K562 (cell line): ENCODE data around the gene CLCF1. TPM values are rescaled to one million over a fixed set of nuclear protein-coding genes. Genes with fewer than 3 reads are reported as not detected.
A peak's percentile ranks its signal among the peaks of the same experiment; 100 is the strongest.

ENCODE experiments used
- ATAC-seq: fragments of 200-7000 bp; cut with Tn5 transposase; 3 replicates; pipeline ENCODE4 v1.9.1; 2020; ENCODE audit warnings: moderate library complexity
- BruUV-seq: library from RNA; stranded (reverse); fragments of 400-500 nt; replicated peaks from 2 replicates; lab custom pipeline; 2021; lab: Mats Ljungman, UMichigan
- CTCF ChIA-PET: fragments of 300-600 bp; formaldehyde crosslinking; extraction: SDS; loops from one replicate; lab custom pipeline; 2021; ENCODE audit warnings: low intra/inter-chr PET ratio; lab: Yijun Ruan, JAX
- POLR2A ChIA-PET: fragments of 300-600, 350-650 bp; sonication (Branson Sonifier 250); formaldehyde crosslinking; extraction: SDS; loops from one replicate; lab custom pipeline; 2021; ENCODE audit warnings: antibody characterized with exemption, inconsistent platforms; lab: Yijun Ruan, JAX
- DNase-seq, 4 experiments: peaks; one replicate each; pipeline versions ENCODE4 v3.0.0 to v3.0.0-alpha.2; 2011 to 2018; ENCODE audit warnings: low spot score in 3 of 4, mixed read lengths in 3 of 4; ENCODE audit errors: extremely low read depth in 1 of 4
- FAIRE-seq: peaks from 2 replicates; lab custom pipeline; 2011; peaks lifted over from hg19 to GRCh38; lab: Jason Lieb, UNC
- H2AFZ ChIP-seq: 2 replicates; pipeline ENCODE4 v1.6.0; 2011; ENCODE audit warnings: low read depth, low read length, control low read depth, inconsistent platforms
- H3K27ac ChIP-seq: fragments of 200-600 bp; 3 replicates; pipeline ENCODE4 v1.8.0; 2011; ENCODE audit warnings: low read depth, mild to moderate bottlenecking, control low read depth, inconsistent platforms, low read length, moderate library complexity, mixed read lengths; ENCODE audit errors: extremely low read depth
- H3K27me3 ChIP-seq, 2 experiments: fragments of 300-600 bp in 1 of 2; 2 replicates in 1 of 2; 3 replicates in 1 of 2; pipeline versions ENCODE4 v1.6.0 to v1.8.0; 2011; ENCODE audit warnings: inconsistent platforms in 2 of 2, low read length in 2 of 2, mild to moderate bottlenecking in 1 of 2, mixed read lengths in 1 of 2, moderate library complexity in 1 of 2; ENCODE audit not compliant: control insufficient read depth in 2 of 2, insufficient read depth in 2 of 2
- H3K36me3 ChIP-seq: fragments of 300-600 bp; 3 replicates; pipeline ENCODE4 v1.8.0; 2011; ENCODE audit warnings: mild to moderate bottlenecking, low read length, inconsistent platforms; ENCODE audit not compliant: control insufficient read depth, insufficient read depth
- H3K4me1 ChIP-seq, 2 experiments: fragments of 200-600 bp in 1 of 2; replicated peaks in 1 of 2; 2 replicates in 1 of 2; 3 replicates in 1 of 2; pipeline versions ENCODE4 v1.5.1 to v1.8.0; 2011; ENCODE audit warnings: inconsistent platforms in 2 of 2, low read length in 2 of 2, mild to moderate bottlenecking in 1 of 2, mixed read lengths in 1 of 2, moderate library complexity in 1 of 2; ENCODE audit not compliant: control insufficient read depth in 2 of 2, insufficient read depth in 2 of 2
- H3K4me2 ChIP-seq: 2 replicates; pipeline ENCODE4 v1.6.1; 2011; ENCODE audit warnings: low read length, control low read depth, inconsistent platforms, mixed read lengths; ENCODE audit not compliant: insufficient read depth
- H3K4me3 ChIP-seq: fragments of 200-600 bp; sonication (generic), shearing (Covaris generic); 2 replicates; pipeline ENCODE4 v1.5.1; 2016; ENCODE audit warnings: control low read depth, inconsistent platforms
- H3K79me2 ChIP-seq: fragments of 200-600 bp; 3 replicates; pipeline ENCODE4 v1.8.0; 2011; ENCODE audit warnings: low read length, inconsistent platforms; ENCODE audit not compliant: control insufficient read depth, insufficient read depth
- H3K9ac ChIP-seq, 2 experiments: 2 replicates each; pipeline versions ENCODE4 v1.6.0 to v1.6.1; 2011; ENCODE audit warnings: low read depth in 2 of 2, low read length in 2 of 2, control low read depth in 1 of 2, inconsistent platforms in 1 of 2, mild to moderate bottlenecking in 1 of 2, mixed read lengths in 1 of 2; ENCODE audit not compliant: insufficient read depth in 1 of 2
- H3K9me1 ChIP-seq: one replicate; pipeline ENCODE4 v1.6.0; 2011; ENCODE audit warnings: inconsistent platforms, mild to moderate bottlenecking, low read length, moderate library complexity; ENCODE audit not compliant: control insufficient read depth, insufficient read depth
- H3K9me3 ChIP-seq: replicated peaks from 2 replicates; pipeline ENCODE4 v1.5.1; 2011; ENCODE audit warnings: low read depth, low read length, inconsistent platforms; ENCODE audit not compliant: control insufficient read depth, insufficient read depth
- H4K20me1 ChIP-seq: replicated peaks from 2 replicates; pipeline ENCODE4 v1.6.1; 2011; ENCODE audit warnings: low read length, inconsistent platforms, mixed read lengths; ENCODE audit not compliant: control insufficient read depth, insufficient read depth
- DACH1 ChIP-seq: fragments of 450-650 bp; IDR thresholded peaks from 2 replicates; pipeline ENCODE4 v1.6.1; 2018; ENCODE audit not compliant: partially characterized antibody
- POLR2G ChIP-seq: fragments of 200-400 bp; formaldehyde crosslinking; IDR thresholded peaks from 2 replicates; pipeline ENCODE4 v1.6.1; 2017; ENCODE audit warnings: low read depth, mild to moderate bottlenecking, antibody characterized with exemption, low read length, moderate library complexity
- RBFOX2 ChIP-seq: fragments of 200-400 bp; formaldehyde crosslinking; IDR thresholded peaks from 2 replicates; pipeline ENCODE4 v1.6.1; 2017; ENCODE audit warnings: low read depth, mild to moderate bottlenecking, low read length, moderate library complexity
- SLC30A9 ChIP-seq: fragments of 250-450 bp; sonication (Bioruptor Pico); IDR thresholded peaks from 2 replicates; pipeline ENCODE4 v1.8.0; 2022; ENCODE audit warnings: mild to moderate bottlenecking, moderate library complexity
- ZBTB12 ChIP-seq: fragments of 250-450 bp; sonication (Bioruptor Pico); IDR thresholded peaks from 2 replicates; pipeline ENCODE4 v1.4.0; 2020
- WGBS: fragments of 100-300 bp; shearing (Covaris generic); methylation state at CpG from one replicate; pipeline ENCODE4 v1.1.6; 2016; ENCODE audit warnings: low coverage, mixed read lengths; ENCODE audit not compliant: insufficient coverage; ENCODE audit errors: missing lambda C conversion rate; 5-methylcytosine and 5-hydroxymethylcytosine counted together
- in situ Hi-C: fragments of 300-500 bp; cut with MboI; formaldehyde crosslinking; loops from 4 replicates; pipeline ENCODE4 v1.15.0; 2018; ENCODE audit warnings: inconsistent platforms, mixed read lengths
- intact Hi-C: fragments of 100-400 bp; cut with micrococcal nuclease; formaldehyde crosslinking; loops from 2 replicates; pipeline ENCODE4 v1.14.2; 2022
- polyA plus RNA-seq, 8 experiments: library from polyadenylated mRNA; depleted of rRNA in 4 of 8; stranded (reverse) in 5 of 8; unstranded in 3 of 8; fragments of >200 nt; fragmentation: Nextera tagmentation in 2 of 8; fragmentation: Illumina TruSeq in 1 of 8; extraction: Ambion mirVana in 2 of 8; extraction: Trizol in 1 of 8; gene quantifications; 2 replicates each; pipeline versions ENCODE4 v1.2.1 to v1.2.3, GENCODE V29; 2011 to 2014; ENCODE audit warnings: inconsistent platforms in 1 of 8, missing spikeins in 1 of 8
- total RNA-seq, 7 experiments: library from RNA; depleted of rRNA in 6 of 7; stranded (reverse); fragments of >200 nt in 6 of 7; fragmentation: Illumina TruSeq in 2 of 7; extraction: Trizol in 2 of 7; gene quantifications; 2 replicates each; pipeline versions ENCODE4 v1.2.1 to v1.2.3, GENCODE V29; 2011 to 2021; ENCODE audit warnings: low replicate concordance in 1 of 7

The CLCF1 gene
- total and polyA plus RNA-seq, 9 of the 15 experiments (the other 6 are each of a cell fraction or from before 2014, with no cell fraction given): 0.49 to 5.8 (median 3.0) TPM

- intact Hi-C loops: no loop called here
- Histone ChIP-seq H2AFZ (no peak overlapping the region), H3K4me1 (peaks cover 15 to 70% of the 10 kb centered on the region in 2 experiments), H3K9me3 (no peaks in the 10 kb centered on the region), H3K4me2 (no peak overlapping the region), H3K36me3 (no peaks in the 10 kb centered on the region), H3K27ac (no peak overlapping the region), H3K4me3 (no peak overlapping the region), H3K27me3 (no peaks in the 10 kb centered on the region), H3K9ac (peak overlapping the region in 1 of 2 experiments; percentile 1; a peak in 2 of 4 replicates), H4K20me1 (no peaks in the 10 kb centered on the region; the same call in 1 of the 2 replicates), H3K9me1 (no peaks in the 10 kb centered on the region), H3K79me2 (peaks cover 8% of the 10 kb centered on the region; the same call in 1 of the 3 replicates)
- BruUV-seq: no TSS peak
- ChIA-PET POLR2A (interaction anchor here (0.7 to 2.3 kb wide), 4 partner anchors 9 to 621 kb away, joined by 3 to 8 read pairs (median 5); partner anchors contain the start of gene PPP1CA), CTCF (no interaction called here)
- TF ChIP-seq SLC30A9 (CRISPR knock-in tag): no peak
- TF ChIP-seq DACH1: no peak
- TF ChIP-seq ZBTB12 (CRISPR knock-in tag): no peak
- 0 out of 2 replicates have a peak, but pooled peaks have one; percentile 19 for TF ChIP-seq POLR2G
- TF ChIP-seq RBFOX2: 0 out of 2 replicates have a peak, but pooled peaks have one; percentile 13
- DNase-seq: no peak
- FAIRE-seq: no peak
- ATAC-seq: no peak
- WGBS: 60% methylated on average over 10 of the region's 12 CpGs
- in situ Hi-C loops: no loop called here
Observed at GRCh38 chr11:67417425-67417824, 44.0 kb upstream of the CLCF1 start.
